Glomerular endothelial cell (primary cell): ENCODE data around the gene UMAD1. TPM values are rescaled to one million over a fixed set of nuclear protein-coding genes. Genes with fewer than 3 reads are reported as not detected.

Experiments used
- DNase-seq: peaks from one replicate; pipeline ENCODE4 v3.0.0-alpha.2; 2011; ENCODE audit warnings: low read depth, low spot score; ENCODE audit errors: extremely low read depth
- total RNA-seq: library from RNA; depleted of rRNA; stranded (reverse); fragments of >200 nt; gene quantifications from 2 replicates; pipeline ENCODE4 v1.2.3, GENCODE V29; 2015

The UMAD1 gene
- total RNA-seq, 1 donor from 2014 or later = 5.4 TPM

- peak; percentile 33 for DNase-seq
Measured at GRCh38 chr7:7761340-7761973, 120.9 kb downstream of the UMAD1 start.

GRCh38 chr7:7761974-7762779 is 121.6 kb downstream of the UMAD1 start:
- DNase-seq = no peak

- DNase-seq = no peak
Measured at GRCh38 chr7:7764520-7765396, 124.2 kb downstream of the UMAD1 start.

GRCh38 chr7:7765422-7765821 is 124.9 kb downstream of the UMAD1 start:
- no peak for DNase-seq

- no peak for DNase-seq
Measured at GRCh38 chr7:7766671-7767070, 126.1 kb downstream of the UMAD1 start.

- DNase-seq = no peak
Measured at GRCh38 chr7:7768977-7769709, 128.6 kb downstream of the UMAD1 start.

- DNase-seq = no peak
Measured at GRCh38 chr7:7769710-7770627, 129.4 kb downstream of the UMAD1 start.

GRCh38 chr7:7771452-7771851 is 130.9 kb downstream of the UMAD1 start:
- no peak for DNase-seq

GRCh38 chr7:7772397-7772821 is 131.9 kb downstream of the UMAD1 start:
- DNase-seq = no peak

GRCh38 chr7:7773334-7774309 is 133.1 kb downstream of the UMAD1 start:
- no peak for DNase-seq

- no peak for DNase-seq
Measured at GRCh38 chr7:7779888-7780287, 139.3 kb downstream of the UMAD1 start.

GRCh38 chr7:7783001-7783400 is 142.4 kb downstream of the UMAD1 start:
- DNase-seq = no peak

GRCh38 chr7:7785344-7785973 is 144.9 kb downstream of the UMAD1 start:
- no peak for DNase-seq

- no peak for DNase-seq
Measured at GRCh38 chr7:7786595-7786994, 146.0 kb downstream of the UMAD1 start.

- no peak for DNase-seq
Measured at GRCh38 chr7:7789551-7789988, 149.0 kb downstream of the UMAD1 start.

GRCh38 chr7:7790041-7790741 is 149.6 kb downstream of the UMAD1 start:
- DNase-seq = no peak

- no peak for DNase-seq
Measured at GRCh38 chr7:7791523-7791922, 151.0 kb downstream of the UMAD1 start.
